Panc1 (cell line): Measurements from ENCODE around the gene OR6B1. TPM values are rescaled to one million over a fixed set of nuclear protein-coding genes. Genes with fewer than 3 reads are reported as not detected.

ENCODE experiments used
- ATAC-seq: fragments of 200-7000 bp; cut with Tn5 transposase; 2 replicates; pipeline ENCODE4 v1.9.1; 2020; ENCODE audit warnings: mild to moderate bottlenecking, moderate library complexity
- BruUV-seq: library from RNA; stranded (reverse); fragments of 400-500 nt; replicated peaks from 2 replicates; lab custom pipeline; 2021; lab: Mats Ljungman, UMichigan
- CTCF ChIA-PET: fragments of 300-600 bp; sonication (Branson Sonifier 250); formaldehyde crosslinking; loops from one replicate; lab custom pipeline; 2022; ENCODE audit warnings: antibody characterized with exemption; lab: Charles Lee
- POLR2A ChIA-PET: fragments of 300-600 bp; sonication (Branson Sonifier 250); formaldehyde crosslinking; loops from one replicate; lab custom pipeline; 2022; ENCODE audit warnings: antibody characterized with exemption; lab: Charles Lee
- DNase-seq: peaks from one replicate; pipeline ENCODE4 v3.0.0-alpha.2; 2010; ENCODE audit warnings: low read depth, low spot score
- H3K27ac ChIP-seq: 2 replicates; pipeline ENCODE4 v1.5.1; 2011; ENCODE audit warnings: mild to moderate bottlenecking, low read length, inconsistent platforms
- H3K27me3 ChIP-seq: fragments of 200-500 bp; sonication (Bioruptor generic); 2 replicates; pipeline ENCODE4 v1.6.0; 2014; ENCODE audit warnings: low read length, inconsistent platforms; ENCODE audit not compliant: control insufficient read depth, insufficient read depth
- H3K36me3 ChIP-seq: fragments of 200-500 bp; sonication (Bioruptor generic); 2 replicates; pipeline ENCODE4 v1.5.1; 2014; ENCODE audit warnings: inconsistent platforms, mild to moderate bottlenecking, low read length, moderate library complexity; ENCODE audit not compliant: control insufficient read depth, insufficient read depth
- H3K4me1 ChIP-seq: 2 replicates; pipeline ENCODE4 v1.5.1; 2011; ENCODE audit warnings: inconsistent platforms, mild to moderate bottlenecking, low read length, moderate library complexity; ENCODE audit not compliant: control insufficient read depth, insufficient read depth
- H3K4me3 ChIP-seq, 2 experiments: 2 replicates each; pipeline ENCODE4 v1.5.1; 2011 to 2012; ENCODE audit warnings: low read depth in 2 of 2, low read length in 2 of 2, mild to moderate bottlenecking in 2 of 2, inconsistent platforms in 1 of 2, moderate library complexity in 1 of 2
- H3K9me3 ChIP-seq: fragments of 200-500 bp; sonication (Bioruptor generic); 2 replicates; pipeline ENCODE4 v1.5.1; 2014; ENCODE audit warnings: low read depth, mild to moderate bottlenecking, inconsistent platforms, low read length, moderate library complexity; ENCODE audit not compliant: control insufficient read depth, insufficient read depth
- POLR2AphosphoS5 ChIP-seq: IDR thresholded peaks from 2 replicates; pipeline ENCODE4 v1.6.1; 2012; ENCODE audit warnings: mild to moderate bottlenecking, low read depth, low read length, moderate library complexity
- SIN3A ChIP-seq: IDR thresholded peaks from 2 replicates; pipeline ENCODE4 v1.6.1; 2012; ENCODE audit warnings: low read depth, mild to moderate bottlenecking, low read length, moderate library complexity, borderline replicate concordance; ENCODE audit not compliant: insufficient read depth
- TCF7L2 ChIP-seq: IDR thresholded peaks from 2 replicates; pipeline ENCODE4 v1.6.1; 2011; ENCODE audit warnings: mild to moderate bottlenecking, low read depth, low read length, inconsistent platforms
- in situ Hi-C: cut with HindIII; loops from 2 replicates; pipeline ENCODE4 v1.10.0; 2016; ENCODE audit warnings: low sequenced_read_pairs, low pct_unique_long_range_greater_than_20kb
- intact Hi-C: fragments of 100-400 bp; cut with micrococcal nuclease; formaldehyde crosslinking; loops from one replicate; pipeline ENCODE4 v1.10.0; 2022; ENCODE audit not compliant: unreplicated experiment
- total RNA-seq: library from RNA; stranded (reverse); gene quantifications from one replicate; pipeline ENCODE4 v1.2.1, GENCODE V29; 2021; ENCODE audit not compliant: unreplicated experiment
- TF ChIP-seq, protein P1 (sequence below): fragments of 450-650 bp; IDR thresholded peaks from 2 replicates; pipeline ENCODE4 v1.5.1; 2017; ENCODE audit warnings: mild to moderate bottlenecking
- TF ChIP-seq, protein P2 (sequence below), 2 experiments: IDR thresholded peaks; 2 replicates each; pipeline ENCODE4 v1.6.1; 2011 to 2012; ENCODE audit warnings: low read depth in 2 of 2, control low read depth in 1 of 2, low read length in 1 of 2, mild to moderate bottlenecking in 1 of 2, moderate library complexity in 1 of 2; ENCODE audit not compliant: insufficient read depth in 1 of 2

The OR6B1 gene
- total RNA-seq, 1 experiment from 2014 or later, result not detected

DNA sequence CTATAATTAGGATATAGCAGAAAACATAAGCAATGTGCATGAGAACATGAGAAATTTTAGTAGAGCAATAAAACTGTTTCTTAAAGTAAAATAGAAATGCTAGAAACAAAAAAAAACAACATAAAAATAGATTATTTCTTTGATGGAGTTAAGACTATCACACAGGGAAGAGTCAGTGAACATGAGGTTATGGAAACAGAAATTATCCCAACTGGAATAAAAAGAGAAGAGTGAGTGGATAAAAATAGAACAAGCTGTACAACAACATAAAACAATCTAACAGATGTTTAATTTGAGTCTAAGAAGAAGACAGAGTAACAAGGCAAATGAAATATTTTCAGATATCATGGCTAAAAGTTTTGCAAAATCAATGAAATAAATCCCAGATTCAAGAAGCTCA is 7.5 kb upstream of the OR6B1 start:
- CTCF ChIA-PET, result no interaction called here
- Histone ChIP-seq H3K4me1 (no peaks in the 10 kb centered on the region), H3K27me3 (no peaks in the 10 kb centered on the region), H3K27ac (no peak overlapping the region), H3K9me3 (no peaks in the 10 kb centered on the region), H3K4me3 (no peak overlapping the region), H3K36me3 (no peaks in the 10 kb centered on the region)
- intact Hi-C loops (no loop called here), in situ Hi-C loops (no loop called here)
- DNase-seq (no peak), ATAC-seq (no peak)
- no TSS peak for BruUV-seq
- POLR2A ChIA-PET, result no interaction called here
- TF ChIP-seq, protein P1, sequence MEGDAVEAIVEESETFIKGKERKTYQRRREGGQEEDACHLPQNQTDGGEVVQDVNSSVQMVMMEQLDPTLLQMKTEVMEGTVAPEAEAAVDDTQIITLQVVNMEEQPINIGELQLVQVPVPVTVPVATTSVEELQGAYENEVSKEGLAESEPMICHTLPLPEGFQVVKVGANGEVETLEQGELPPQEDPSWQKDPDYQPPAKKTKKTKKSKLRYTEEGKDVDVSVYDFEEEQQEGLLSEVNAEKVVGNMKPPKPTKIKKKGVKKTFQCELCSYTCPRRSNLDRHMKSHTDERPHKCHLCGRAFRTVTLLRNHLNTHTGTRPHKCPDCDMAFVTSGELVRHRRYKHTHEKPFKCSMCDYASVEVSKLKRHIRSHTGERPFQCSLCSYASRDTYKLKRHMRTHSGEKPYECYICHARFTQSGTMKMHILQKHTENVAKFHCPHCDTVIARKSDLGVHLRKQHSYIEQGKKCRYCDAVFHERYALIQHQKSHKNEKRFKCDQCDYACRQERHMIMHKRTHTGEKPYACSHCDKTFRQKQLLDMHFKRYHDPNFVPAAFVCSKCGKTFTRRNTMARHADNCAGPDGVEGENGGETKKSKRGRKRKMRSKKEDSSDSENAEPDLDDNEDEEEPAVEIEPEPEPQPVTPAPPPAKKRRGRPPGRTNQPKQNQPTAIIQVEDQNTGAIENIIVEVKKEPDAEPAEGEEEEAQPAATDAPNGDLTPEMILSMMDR, result no peak
- TF ChIP-seq POLR2AphosphoS5 (no peak), TCF7L2 (no peak), SIN3A (no peak)
- TF ChIP-seq, protein P2, sequence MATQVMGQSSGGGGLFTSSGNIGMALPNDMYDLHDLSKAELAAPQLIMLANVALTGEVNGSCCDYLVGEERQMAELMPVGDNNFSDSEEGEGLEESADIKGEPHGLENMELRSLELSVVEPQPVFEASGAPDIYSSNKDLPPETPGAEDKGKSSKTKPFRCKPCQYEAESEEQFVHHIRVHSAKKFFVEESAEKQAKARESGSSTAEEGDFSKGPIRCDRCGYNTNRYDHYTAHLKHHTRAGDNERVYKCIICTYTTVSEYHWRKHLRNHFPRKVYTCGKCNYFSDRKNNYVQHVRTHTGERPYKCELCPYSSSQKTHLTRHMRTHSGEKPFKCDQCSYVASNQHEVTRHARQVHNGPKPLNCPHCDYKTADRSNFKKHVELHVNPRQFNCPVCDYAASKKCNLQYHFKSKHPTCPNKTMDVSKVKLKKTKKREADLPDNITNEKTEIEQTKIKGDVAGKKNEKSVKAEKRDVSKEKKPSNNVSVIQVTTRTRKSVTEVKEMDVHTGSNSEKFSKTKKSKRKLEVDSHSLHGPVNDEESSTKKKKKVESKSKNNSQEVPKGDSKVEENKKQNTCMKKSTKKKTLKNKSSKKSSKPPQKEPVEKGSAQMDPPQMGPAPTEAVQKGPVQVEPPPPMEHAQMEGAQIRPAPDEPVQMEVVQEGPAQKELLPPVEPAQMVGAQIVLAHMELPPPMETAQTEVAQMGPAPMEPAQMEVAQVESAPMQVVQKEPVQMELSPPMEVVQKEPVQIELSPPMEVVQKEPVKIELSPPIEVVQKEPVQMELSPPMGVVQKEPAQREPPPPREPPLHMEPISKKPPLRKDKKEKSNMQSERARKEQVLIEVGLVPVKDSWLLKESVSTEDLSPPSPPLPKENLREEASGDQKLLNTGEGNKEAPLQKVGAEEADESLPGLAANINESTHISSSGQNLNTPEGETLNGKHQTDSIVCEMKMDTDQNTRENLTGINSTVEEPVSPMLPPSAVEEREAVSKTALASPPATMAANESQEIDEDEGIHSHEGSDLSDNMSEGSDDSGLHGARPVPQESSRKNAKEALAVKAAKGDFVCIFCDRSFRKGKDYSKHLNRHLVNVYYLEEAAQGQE (IDR thresholded peaks at IDR 0.05; ENCODE audit: insufficient read depth in 1 of 2, low read depth in 2 of 2, low read length in 1 of 2), result no peak

DNA sequence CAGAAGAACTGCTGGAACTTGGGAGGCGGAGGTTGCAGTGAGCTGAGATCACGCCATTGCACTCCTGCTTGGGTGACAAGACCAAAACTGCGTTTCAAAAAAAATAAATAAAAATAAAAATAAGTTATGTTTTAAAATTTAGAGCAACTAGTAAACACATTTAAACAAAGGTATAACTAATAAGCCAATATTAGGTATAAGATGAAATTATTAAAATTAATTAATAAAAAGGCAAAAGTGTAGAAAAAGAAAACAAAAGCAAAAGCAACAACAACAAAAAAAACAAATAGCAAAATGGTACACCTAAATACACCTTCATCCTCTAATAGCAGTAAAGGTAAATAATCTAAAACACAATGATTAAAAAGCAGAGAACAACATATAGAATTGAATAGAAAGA is 6.2 kb upstream of the OR6B1 start:
- no peaks in the 10 kb centered on the region for H3K9me3 ChIP-seq
- intact Hi-C loops (no loop called here), in situ Hi-C loops (no loop called here)
- no peaks in the 10 kb centered on the region for H3K36me3 ChIP-seq
- no peak overlapping the region for H3K4me3 ChIP-seq
- BruUV-seq, result no TSS peak
- H3K4me1 ChIP-seq, result no peaks in the 10 kb centered on the region
- TF ChIP-seq POLR2AphosphoS5, result no peak
- TF ChIP-seq SIN3A, result no peak
- TF ChIP-seq, protein P2 (IDR thresholded peaks at IDR 0.05; ENCODE audit: insufficient read depth in 1 of 2, low read depth in 2 of 2, low read length in 1 of 2), result no peak
- TF ChIP-seq TCF7L2, result no peak
- TF ChIP-seq, protein P1, result no peak
- ATAC-seq (no peak), DNase-seq (no peak)
- no peak overlapping the region for H3K27ac ChIP-seq
- ChIA-PET POLR2A (no interaction called here), CTCF (no interaction called here)
- no peaks in the 10 kb centered on the region for H3K27me3 ChIP-seq
